Measurements from ENCODE around the gene RSBN1L. TPM values are rescaled to one million over a fixed set of nuclear protein-coding genes. Genes with fewer than 3 reads are reported as not detected.

RSBN1L gene
- total RNA-seq, 1 experiment from 2014 or later = 23.2 TPM

GRCh38 chr7:77819021-77819420, 122.8 kb downstream of the RSBN1L start:
- H3K27me3 ChIP-seq (replicated peaks; ENCODE audit: insufficient read depth, low read depth, low read length, poor library complexity) = no peaks in the 10 kb centered on the region
- intact Hi-C loops (cut with micrococcal nuclease; ENCODE audit: unreplicated experiment) = no loop called here
- H3K4me3 ChIP-seq (ENCODE audit: low read depth, low read length, poor library complexity, severe bottlenecking) = no peak overlapping the region
- CTCF ChIA-PET = no interaction called here
- H3K9me3 ChIP-seq (ENCODE audit: low read depth, low read length, poor library complexity, severe bottlenecking) = peaks cover 43% of the 10 kb centered on the region
- POLR2A ChIA-PET (ENCODE audit: low non-redundant PET) = no interaction called here
- no peaks in the 10 kb centered on the region for H3K4me1 ChIP-seq (ENCODE audit: insufficient read depth, low read length, poor library complexity, severe bottlenecking)
- BruUV-seq (replicated peaks) = no TSS peak
- DNase-seq (ENCODE audit: low spot score) = no peak
- H3K27ac ChIP-seq (ENCODE audit: low read depth, low read length, poor library complexity, severe bottlenecking) = no peak overlapping the region
- no peak for TF ChIP-seq EZH2 (IDR thresholded peaks at IDR 0.05; ENCODE audit: borderline replicate concordance, low read depth, low read length, poor library complexity, severe bottlenecking)
- TF ChIP-seq, protein P1, sequence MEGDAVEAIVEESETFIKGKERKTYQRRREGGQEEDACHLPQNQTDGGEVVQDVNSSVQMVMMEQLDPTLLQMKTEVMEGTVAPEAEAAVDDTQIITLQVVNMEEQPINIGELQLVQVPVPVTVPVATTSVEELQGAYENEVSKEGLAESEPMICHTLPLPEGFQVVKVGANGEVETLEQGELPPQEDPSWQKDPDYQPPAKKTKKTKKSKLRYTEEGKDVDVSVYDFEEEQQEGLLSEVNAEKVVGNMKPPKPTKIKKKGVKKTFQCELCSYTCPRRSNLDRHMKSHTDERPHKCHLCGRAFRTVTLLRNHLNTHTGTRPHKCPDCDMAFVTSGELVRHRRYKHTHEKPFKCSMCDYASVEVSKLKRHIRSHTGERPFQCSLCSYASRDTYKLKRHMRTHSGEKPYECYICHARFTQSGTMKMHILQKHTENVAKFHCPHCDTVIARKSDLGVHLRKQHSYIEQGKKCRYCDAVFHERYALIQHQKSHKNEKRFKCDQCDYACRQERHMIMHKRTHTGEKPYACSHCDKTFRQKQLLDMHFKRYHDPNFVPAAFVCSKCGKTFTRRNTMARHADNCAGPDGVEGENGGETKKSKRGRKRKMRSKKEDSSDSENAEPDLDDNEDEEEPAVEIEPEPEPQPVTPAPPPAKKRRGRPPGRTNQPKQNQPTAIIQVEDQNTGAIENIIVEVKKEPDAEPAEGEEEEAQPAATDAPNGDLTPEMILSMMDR (conservative IDR thresholded peaks at IDR 0.05; ENCODE audit: low read depth, low read length) = no peak
- H3K36me3 ChIP-seq (ENCODE audit: insufficient read depth, low read length, poor library complexity, severe bottlenecking) = no peaks in the 10 kb centered on the region

DNA sequence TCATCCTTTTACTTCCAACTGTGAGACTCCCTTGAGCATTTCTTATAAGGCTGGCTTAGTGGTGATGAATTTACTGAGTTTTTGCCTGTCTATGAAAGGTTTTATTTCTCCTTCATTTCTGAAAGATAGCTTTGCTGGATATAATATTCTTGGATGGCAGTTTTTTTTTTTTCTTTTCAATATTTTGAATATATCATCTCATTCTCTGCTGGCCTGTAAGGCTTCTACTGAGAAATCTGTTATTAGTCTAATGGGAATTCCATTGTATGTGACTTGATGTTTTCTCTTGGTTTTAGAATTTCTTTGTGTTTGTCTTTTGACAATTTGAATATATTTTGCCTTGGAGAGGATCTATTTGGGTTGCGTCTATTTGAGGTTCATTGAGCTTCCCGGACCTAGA, 124.7 kb downstream of the RSBN1L start:
- Histone ChIP-seq H3K4me1 (ENCODE audit: insufficient read depth, low read length, poor library complexity, severe bottlenecking) (no peaks in the 10 kb centered on the region), H3K9me3 (ENCODE audit: low read depth, low read length, poor library complexity, severe bottlenecking) (peaks cover 43% of the 10 kb centered on the region), H3K27me3 (replicated peaks; ENCODE audit: insufficient read depth, low read depth, low read length, poor library complexity) (no peaks in the 10 kb centered on the region), H3K36me3 (ENCODE audit: insufficient read depth, low read length, poor library complexity, severe bottlenecking) (no peaks in the 10 kb centered on the region), H3K4me3 (ENCODE audit: low read depth, low read length, poor library complexity, severe bottlenecking) (no peak overlapping the region), H3K27ac (ENCODE audit: low read depth, low read length, poor library complexity, severe bottlenecking) (no peak overlapping the region)
- no peak for DNase-seq (ENCODE audit: low spot score)
- POLR2A ChIA-PET (ENCODE audit: low non-redundant PET) = no interaction called here
- no peak for TF ChIP-seq EZH2 (IDR thresholded peaks at IDR 0.05; ENCODE audit: borderline replicate concordance, low read depth, low read length, poor library complexity, severe bottlenecking)
- TF ChIP-seq, protein P1 (conservative IDR thresholded peaks at IDR 0.05; ENCODE audit: low read depth, low read length) = no peak
- CTCF ChIA-PET = no interaction called here
- intact Hi-C loops (cut with micrococcal nuclease; ENCODE audit: unreplicated experiment) = no loop called here
- no TSS peak for BruUV-seq (replicated peaks)

GRCh38 chr7:77822269-77822668, 126.0 kb downstream of the RSBN1L start:
- intact Hi-C loops (cut with micrococcal nuclease; ENCODE audit: unreplicated experiment) = no loop called here
- Histone ChIP-seq H3K36me3 (ENCODE audit: insufficient read depth, low read length, poor library complexity, severe bottlenecking) (no peaks in the 10 kb centered on the region), H3K9me3 (ENCODE audit: low read depth, low read length, poor library complexity, severe bottlenecking) (peaks cover 43% of the 10 kb centered on the region), H3K27ac (ENCODE audit: low read depth, low read length, poor library complexity, severe bottlenecking) (no peak overlapping the region), H3K27me3 (replicated peaks; ENCODE audit: insufficient read depth, low read depth, low read length, poor library complexity) (no peaks in the 10 kb centered on the region), H3K4me1 (ENCODE audit: insufficient read depth, low read length, poor library complexity, severe bottlenecking) (no peaks in the 10 kb centered on the region), H3K4me3 (ENCODE audit: low read depth, low read length, poor library complexity, severe bottlenecking) (no peak overlapping the region)
- no TSS peak for BruUV-seq (replicated peaks)
- CTCF ChIA-PET = no interaction called here
- no peak for DNase-seq (ENCODE audit: low spot score)
- POLR2A ChIA-PET (ENCODE audit: low non-redundant PET) = no interaction called here
- no peak for TF ChIP-seq EZH2 (IDR thresholded peaks at IDR 0.05; ENCODE audit: borderline replicate concordance, low read depth, low read length, poor library complexity, severe bottlenecking)
- TF ChIP-seq, protein P1 (conservative IDR thresholded peaks at IDR 0.05; ENCODE audit: low read depth, low read length) = no peak
